ENCODE results near the gene ZNF638. TPM values are rescaled to one million over a fixed set of nuclear protein-coding genes. Genes with fewer than 3 reads are reported as not detected.

Gene ZNF638
- total and polyA plus RNA-seq, 2 of the 4 experiments (the other 2 are of a cell fraction), result 46.4 to 129 TPM

DNA sequence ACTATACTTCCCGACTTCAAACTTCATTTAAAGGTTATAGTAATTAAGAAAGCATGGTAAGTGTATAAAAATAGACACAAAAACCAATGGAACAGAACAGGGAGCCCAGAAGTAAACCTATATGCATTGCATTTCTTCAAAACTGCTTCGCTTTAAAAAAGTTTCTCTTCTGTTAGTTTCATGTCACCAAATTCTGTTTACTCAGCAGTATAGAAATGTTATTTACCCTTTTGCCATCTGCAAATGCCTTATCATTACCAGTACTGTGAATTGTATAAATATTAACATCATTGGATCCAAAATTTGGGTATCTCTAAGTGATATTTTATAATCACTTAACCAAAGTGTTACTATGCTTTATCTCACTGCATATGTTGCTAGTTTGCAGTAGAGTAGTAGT is 45.9 kb upstream of the ZNF638 start:
- WGBS, 2 experiments (ENCODE audit: extremely low coverage in 2 of 2, insufficient read length in 1 of 2), result no CpG with 5 or more reads among the region's 2 CpGs

More for the DNA sequence above, 45.9 kb upstream of the ZNF638 start:
- H3K4me3 ChIP-seq (ENCODE audit: insufficient read depth, low read depth, low read length), result no peak overlapping the region
- no peaks in the 10 kb centered on the region for H4K20me1 ChIP-seq (ENCODE audit: insufficient read depth, low read length)
- dilution Hi-C loops (cut with HindIII; ENCODE audit: low sequenced_read_pairs, unreplicated experiment), result no loop called here
- TF ChIP-seq MAFK (IDR thresholded peaks at IDR 0.05; ENCODE audit: low read depth, low read length), result peak; percentile 68
- no peak for TF ChIP-seq RFX5 (IDR thresholded peaks at IDR 0.05; ENCODE audit: low read depth, low read length)
- H3K9me1 ChIP-seq (ENCODE audit: insufficient read depth, low read length), result no peaks in the 10 kb centered on the region
- H2BK20ac ChIP-seq (ENCODE audit: low read depth, low read length), result no peak overlapping the region
- no peak overlapping the region for H3K23ac ChIP-seq (ENCODE audit: low read depth, low read length)
- H3K4me2 ChIP-seq (ENCODE audit: low read depth, low read length), result no peak overlapping the region
- peaks cover 9% of the 10 kb centered on the region for H3K27me3 ChIP-seq (ENCODE audit: control insufficient read depth, insufficient read depth, low read length)
- no peak overlapping the region for H2AFZ ChIP-seq (replicated peaks; ENCODE audit: low read length, poor library complexity)
- H2BK120ac ChIP-seq (ENCODE audit: low read depth, low read length), result no peak overlapping the region
- ChIA-PET CTCF (no interaction called here), POLR2A (ENCODE audit: unreplicated experiment) (no interaction called here)
- no peak overlapping the region for H3K18ac ChIP-seq (ENCODE audit: low read depth, low read length)
- intact Hi-C loops (cut with micrococcal nuclease), result no loop called here
- in situ Hi-C loops (cut with MboI; ENCODE audit: low sequenced_read_pairs), result no loop called here
- no peaks in the 10 kb centered on the region for H3K79me1 ChIP-seq (ENCODE audit: low read depth in 1 of 2, low read length in 2 of 2)
- H3K4me1 ChIP-seq (ENCODE audit: control insufficient read depth, insufficient read depth, low read length), result no peaks in the 10 kb centered on the region
- H4K91ac ChIP-seq (ENCODE audit: insufficient read depth, low read depth, low read length), result no peak overlapping the region
- H3K36me3 ChIP-seq (ENCODE audit: control insufficient read depth, insufficient read depth, low read length), result no peaks in the 10 kb centered on the region
- H2BK15ac ChIP-seq (ENCODE audit: low read depth, low read length), result no peak overlapping the region
- H4K5ac ChIP-seq (ENCODE audit: low read depth, low read length), result no peak overlapping the region
- H2AK5ac ChIP-seq (ENCODE audit: low read depth, low read length), result no peak overlapping the region
- H3K9me3 ChIP-seq (ENCODE audit: control insufficient read depth, insufficient read depth, low read length), result no peaks in the 10 kb centered on the region
- DNase-seq, result no peak
- H3K4ac ChIP-seq (ENCODE audit: low read depth, low read length), result no peak overlapping the region
- H4K8ac ChIP-seq (ENCODE audit: low read depth in 2 of 2, low read length in 2 of 2), result no peak overlapping the region
- no peak overlapping the region for H3K14ac ChIP-seq (replicated peaks; ENCODE audit: low read depth, low read length)
- BruUV-seq (replicated peaks), result no TSS peak
- no peak overlapping the region for H3K27ac ChIP-seq (ENCODE audit: insufficient read depth, low read length)
- no peak overlapping the region for H2BK5ac ChIP-seq (ENCODE audit: low read depth, low read length, poor library complexity, severe bottlenecking)
- no peak overlapping the region for H2AK9ac ChIP-seq (replicated peaks; ENCODE audit: low read depth, low read length, poor library complexity)
- no peak for ATAC-seq (ENCODE audit: low read depth)
- no peak overlapping the region for H3K56ac ChIP-seq (ENCODE audit: extremely low read depth, insufficient read depth, low read length)
- H3K9ac ChIP-seq (ENCODE audit: low read depth, low read length), result no peak overlapping the region

Measured in IMR-90 (cell line).